Activated naive CD8-positive, alpha-beta T cell treated with anti-CD3 and anti-CD28 coated beads, Interleukin-2, amount 50 U/mL, for 24 hours (primary cell): Measurements from ENCODE around the gene PLBD1.

Source experiments
- ATAC-seq: fragments of 150-1000 bp; cut with Tn5 transposase; one replicate; pipeline ENCODE4 v1.10.0; 2021
- DNase-seq: peaks from one replicate; pipeline ENCODE4 v3.0.0; 2021
- H3K27ac Mint-ChIP-seq: one replicate; pipeline ENCODE4 v1.8.0; 2021; ENCODE audit warnings: mild to moderate bottlenecking, mixed read lengths
- H3K27me3 Mint-ChIP-seq: one replicate; pipeline ENCODE4 v1.8.0; 2021; ENCODE audit warnings: mixed read lengths
- H3K36me3 Mint-ChIP-seq: one replicate; pipeline ENCODE4 v1.8.0; 2021; ENCODE audit warnings: low read depth, mixed read lengths
- H3K4me1 Mint-ChIP-seq: one replicate; pipeline ENCODE4 v1.8.0; 2021; ENCODE audit warnings: mixed read lengths
- H3K4me3 Mint-ChIP-seq: one replicate; pipeline ENCODE4 v1.8.0; 2021; ENCODE audit warnings: mild to moderate bottlenecking, moderate library complexity, mixed read lengths
- H3K9me3 Mint-ChIP-seq: one replicate; pipeline ENCODE4 v1.8.0; 2021; ENCODE audit warnings: mixed read lengths

PLBD1 gene

DNA sequence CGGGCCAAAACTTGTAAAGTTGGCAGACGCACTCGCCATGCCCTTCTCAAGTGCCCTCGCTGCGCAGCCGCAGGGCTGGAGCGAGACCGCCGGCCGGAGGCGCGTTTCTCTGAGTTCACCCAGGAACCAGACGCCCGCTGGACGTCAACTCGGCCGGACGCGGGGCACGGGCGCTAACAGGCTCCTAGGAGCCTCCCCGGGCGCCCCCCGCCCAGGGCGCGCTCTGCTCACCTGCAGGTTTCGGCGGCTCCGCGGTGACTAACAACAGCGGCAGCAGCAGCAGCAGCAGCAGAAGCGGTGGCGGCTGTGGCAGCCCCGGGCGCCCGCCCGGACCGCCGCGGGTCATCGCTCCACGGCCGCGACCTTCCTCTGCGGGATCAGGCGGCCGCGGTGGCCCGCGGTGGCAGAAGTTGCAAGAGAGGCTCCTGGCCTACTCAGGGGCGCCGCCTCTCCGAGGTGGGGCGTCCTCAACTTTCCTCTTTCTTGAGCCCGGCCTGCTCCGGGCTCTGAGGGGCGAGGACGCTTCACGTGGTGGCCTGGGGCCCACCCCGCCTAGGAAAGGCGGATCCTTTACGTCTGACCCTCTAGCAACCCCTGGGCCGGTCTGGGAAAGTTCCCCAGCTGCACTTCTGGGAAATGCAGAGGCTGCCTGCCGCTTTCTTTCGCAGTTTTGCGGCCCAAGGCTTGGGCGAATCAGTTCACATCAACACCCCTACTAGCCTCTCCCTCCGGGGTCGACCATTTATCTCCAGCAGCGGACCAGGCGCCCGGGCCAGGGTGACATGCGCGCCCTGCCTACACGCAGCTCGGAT lies at the start of gene PLBD1:
PLBD1 (minus strand) TSS at position 533 of the 812 bp plus-strand sequence; CDS start at position 346, 187 bp downstream.
- ATAC-seq = peak; percentile 52
- Mint-ChIP-seq H3K4me1 (peaks cover 3% of the 10 kb centered on the region), H3K9me3 (no peaks in the 10 kb centered on the region), H3K4me3 (peak within 1 kb of the TSS; percentile 42), H3K27me3 (peaks cover 30% of the 10 kb centered on the region), H3K27ac (peak within 1 kb of the TSS; percentile 44), H3K36me3 (peaks cover 2% of the 10 kb centered on the region)
- peak; percentile 14 for DNase-seq

GRCh38 chr12:14614704-14615121 lies 47.0 kb upstream of the PLBD1 start:
- peaks cover 21% of the 10 kb centered on the region for H3K9me3 Mint-ChIP-seq
- no peak for ATAC-seq
- H3K27ac Mint-ChIP-seq = no peak overlapping the region
- H3K36me3 Mint-ChIP-seq = peaks cover 2% of the 10 kb centered on the region
- peaks cover 3% of the 10 kb centered on the region for H3K4me1 Mint-ChIP-seq
- H3K27me3 Mint-ChIP-seq = peaks cover 6% of the 10 kb centered on the region
- H3K4me3 Mint-ChIP-seq = no peak overlapping the region
- no peak for DNase-seq

GRCh38 chr12:14613718-14614117 lies 46.0 kb upstream of the PLBD1 start:
- no peak for DNase-seq
- no peak overlapping the region for H3K4me3 Mint-ChIP-seq
- H3K36me3 Mint-ChIP-seq = peaks cover 2% of the 10 kb centered on the region
- peaks cover 3% of the 10 kb centered on the region for H3K4me1 Mint-ChIP-seq
- ATAC-seq = no peak
- H3K9me3 Mint-ChIP-seq = peaks cover 31% of the 10 kb centered on the region
- H3K27ac Mint-ChIP-seq = no peak overlapping the region
- H3K27me3 Mint-ChIP-seq = peaks cover 6% of the 10 kb centered on the region

DNA sequence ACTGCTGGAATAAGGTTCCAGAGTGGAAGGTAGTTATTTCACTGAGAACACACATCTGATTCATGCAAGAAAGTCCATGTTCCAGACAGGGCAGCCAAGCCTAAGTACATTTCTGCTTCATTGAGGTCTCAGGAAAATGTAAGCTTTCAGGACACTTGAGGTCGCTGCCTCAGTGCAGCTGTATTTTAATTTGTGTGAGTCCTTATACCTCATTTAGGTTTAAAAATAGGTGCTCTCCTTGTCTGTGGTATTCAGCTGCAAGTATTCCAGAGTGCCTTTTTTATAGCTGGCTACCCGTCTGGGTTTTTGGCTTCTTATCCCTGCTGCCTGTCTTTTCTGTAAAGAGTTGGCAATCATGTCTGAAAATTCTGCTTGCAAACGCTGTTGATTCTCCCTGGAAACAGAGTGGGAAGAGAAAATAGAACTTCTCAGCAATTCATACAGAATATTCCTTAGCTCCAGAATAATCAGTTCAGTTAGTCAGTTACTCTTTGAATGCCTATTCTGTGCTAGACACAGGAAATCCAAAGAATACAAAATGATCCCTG lies 45.3 kb upstream of the PLBD1 start:
- Mint-ChIP-seq H3K4me1 (peaks cover 3% of the 10 kb centered on the region), H3K27me3 (peaks cover 6% of the 10 kb centered on the region), H3K4me3 (no peak overlapping the region), H3K36me3 (peaks cover 2% of the 10 kb centered on the region), H3K9me3 (peaks cover 39% of the 10 kb centered on the region), H3K27ac (no peak overlapping the region)
- ATAC-seq (no peak), DNase-seq (no peak)

GRCh38 chr12:14612250-14612649 lies 44.6 kb upstream of the PLBD1 start:
- peaks cover 40% of the 10 kb centered on the region for H3K9me3 Mint-ChIP-seq
- H3K27me3 Mint-ChIP-seq = peaks cover 6% of the 10 kb centered on the region
- peaks cover 3% of the 10 kb centered on the region for H3K4me1 Mint-ChIP-seq
- DNase-seq (no peak), ATAC-seq (no peak)
- H3K36me3 Mint-ChIP-seq = peaks cover 2% of the 10 kb centered on the region
- no peak overlapping the region for H3K4me3 Mint-ChIP-seq
- no peak overlapping the region for H3K27ac Mint-ChIP-seq

GRCh38 chr12:14611640-14612203 lies 44.0 kb upstream of the PLBD1 start:
- Mint-ChIP-seq H3K36me3 (peaks cover 3% of the 10 kb centered on the region), H3K4me3 (no peak overlapping the region), H3K27ac (no peak overlapping the region), H3K9me3 (peaks cover 44% of the 10 kb centered on the region), H3K4me1 (peaks cover 3% of the 10 kb centered on the region), H3K27me3 (peaks cover 6% of the 10 kb centered on the region)
- ATAC-seq (no peak), DNase-seq (no peak)

- DNase-seq (no peak), ATAC-seq (no peak)
- Mint-ChIP-seq H3K27ac (no peak overlapping the region), H3K36me3 (peaks cover 9% of the 10 kb centered on the region), H3K9me3 (peaks cover 73% of the 10 kb centered on the region), H3K27me3 (peaks cover 12% of the 10 kb centered on the region), H3K4me1 (no peaks in the 10 kb centered on the region), H3K4me3 (no peak overlapping the region)
Observed at GRCh38 chr12:14607568-14607967, 39.9 kb upstream of the PLBD1 start.

DNA sequence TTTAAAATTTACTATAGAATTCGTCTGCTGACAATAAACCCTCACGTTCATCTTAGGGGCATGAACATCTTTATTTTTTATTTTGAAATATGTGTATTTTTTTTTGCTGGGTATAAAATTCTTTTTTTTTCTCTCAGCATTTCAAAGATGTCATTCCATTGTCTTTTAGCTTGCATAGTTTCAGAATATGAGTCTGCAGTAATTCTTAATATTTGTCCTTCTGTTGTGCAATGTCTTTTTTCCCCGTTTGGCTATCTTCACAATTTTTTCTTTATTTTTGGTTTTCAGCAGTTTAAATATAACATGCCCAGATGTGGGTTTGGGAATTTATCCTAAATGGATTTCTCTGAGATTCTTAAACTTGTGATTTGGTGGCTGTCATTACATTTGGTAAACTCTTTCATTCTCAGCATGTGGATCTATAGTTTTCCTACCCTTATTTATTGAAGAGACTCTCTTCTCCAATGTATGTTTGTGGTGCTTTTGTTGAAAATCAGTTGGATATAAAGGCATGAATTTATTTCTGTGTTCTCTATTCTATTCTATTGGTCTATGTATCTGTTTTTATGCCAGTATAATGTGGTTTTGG lies 37.8 kb upstream of the PLBD1 start:
- H3K27ac Mint-ChIP-seq = no peak overlapping the region
- peaks cover 9% of the 10 kb centered on the region for H3K36me3 Mint-ChIP-seq
- peaks cover 62% of the 10 kb centered on the region for H3K9me3 Mint-ChIP-seq
- no peaks in the 10 kb centered on the region for H3K4me1 Mint-ChIP-seq
- no peak overlapping the region for H3K4me3 Mint-ChIP-seq
- ATAC-seq (no peak), DNase-seq (no peak)
- peaks cover 13% of the 10 kb centered on the region for H3K27me3 Mint-ChIP-seq

GRCh38 chr12:14601692-14602478 lies 34.2 kb upstream of the PLBD1 start:
- peaks cover 50% of the 10 kb centered on the region for H3K9me3 Mint-ChIP-seq
- ATAC-seq = no peak
- no peak overlapping the region for H3K4me3 Mint-ChIP-seq
- H3K27me3 Mint-ChIP-seq = peaks cover 15% of the 10 kb centered on the region
- no peaks in the 10 kb centered on the region for H3K4me1 Mint-ChIP-seq
- no peak overlapping the region for H3K27ac Mint-ChIP-seq
- DNase-seq = no peak
- H3K36me3 Mint-ChIP-seq = peaks cover 10% of the 10 kb centered on the region

DNA sequence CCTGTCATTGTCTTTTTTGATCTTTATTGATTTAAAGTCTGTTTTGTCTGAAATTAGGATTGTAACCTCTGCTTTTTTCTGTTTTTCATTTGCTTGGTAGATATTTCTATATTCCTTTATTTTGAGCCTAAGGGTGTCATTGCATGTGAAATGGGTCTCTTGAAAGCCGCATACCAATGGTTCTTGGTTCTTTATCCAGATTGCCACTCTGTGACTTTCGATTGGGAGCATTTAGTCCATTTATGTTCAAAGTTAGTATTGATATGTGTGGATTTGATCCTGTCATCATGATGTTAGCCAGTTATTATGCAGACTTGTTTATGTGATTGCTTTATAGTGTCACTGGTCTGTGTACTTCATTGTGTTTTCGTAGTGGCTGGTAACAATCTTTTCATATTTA lies 29.8 kb upstream of the PLBD1 start:
- Mint-ChIP-seq H3K36me3 (peaks cover 2% of the 10 kb centered on the region), H3K27me3 (peaks cover 5% of the 10 kb centered on the region), H3K4me3 (no peak overlapping the region), H3K9me3 (peaks cover 22% of the 10 kb centered on the region), H3K27ac (no peak overlapping the region), H3K4me1 (no peaks in the 10 kb centered on the region)
- no peak for ATAC-seq
- DNase-seq = no peak

DNA sequence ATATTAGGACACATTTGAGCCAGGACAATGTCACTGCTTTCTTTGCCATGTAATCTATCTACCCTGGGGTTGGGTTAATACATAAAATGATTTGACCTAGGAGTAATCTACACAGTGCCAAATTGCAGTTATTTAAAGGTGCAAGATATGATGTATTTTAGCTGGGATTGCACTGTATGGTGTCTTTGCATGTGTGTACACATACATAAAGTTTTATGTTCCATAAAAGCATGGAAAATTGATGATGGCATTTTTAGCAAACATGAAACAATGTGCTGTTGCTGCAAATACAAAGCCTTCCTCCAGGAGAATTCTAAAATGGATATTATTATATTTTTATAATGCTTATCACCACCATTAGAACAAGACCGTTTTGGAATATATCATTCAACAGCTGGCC lies 24.0 kb upstream of the PLBD1 start:
- DNase-seq (no peak), ATAC-seq (no peak)
- no peak overlapping the region for H3K4me3 Mint-ChIP-seq
- H3K9me3 Mint-ChIP-seq = peaks cover 2% of the 10 kb centered on the region
- H3K27ac Mint-ChIP-seq = no peak overlapping the region
- no peaks in the 10 kb centered on the region for H3K36me3 Mint-ChIP-seq
- no peaks in the 10 kb centered on the region for H3K4me1 Mint-ChIP-seq
- no peaks in the 10 kb centered on the region for H3K27me3 Mint-ChIP-seq

DNA sequence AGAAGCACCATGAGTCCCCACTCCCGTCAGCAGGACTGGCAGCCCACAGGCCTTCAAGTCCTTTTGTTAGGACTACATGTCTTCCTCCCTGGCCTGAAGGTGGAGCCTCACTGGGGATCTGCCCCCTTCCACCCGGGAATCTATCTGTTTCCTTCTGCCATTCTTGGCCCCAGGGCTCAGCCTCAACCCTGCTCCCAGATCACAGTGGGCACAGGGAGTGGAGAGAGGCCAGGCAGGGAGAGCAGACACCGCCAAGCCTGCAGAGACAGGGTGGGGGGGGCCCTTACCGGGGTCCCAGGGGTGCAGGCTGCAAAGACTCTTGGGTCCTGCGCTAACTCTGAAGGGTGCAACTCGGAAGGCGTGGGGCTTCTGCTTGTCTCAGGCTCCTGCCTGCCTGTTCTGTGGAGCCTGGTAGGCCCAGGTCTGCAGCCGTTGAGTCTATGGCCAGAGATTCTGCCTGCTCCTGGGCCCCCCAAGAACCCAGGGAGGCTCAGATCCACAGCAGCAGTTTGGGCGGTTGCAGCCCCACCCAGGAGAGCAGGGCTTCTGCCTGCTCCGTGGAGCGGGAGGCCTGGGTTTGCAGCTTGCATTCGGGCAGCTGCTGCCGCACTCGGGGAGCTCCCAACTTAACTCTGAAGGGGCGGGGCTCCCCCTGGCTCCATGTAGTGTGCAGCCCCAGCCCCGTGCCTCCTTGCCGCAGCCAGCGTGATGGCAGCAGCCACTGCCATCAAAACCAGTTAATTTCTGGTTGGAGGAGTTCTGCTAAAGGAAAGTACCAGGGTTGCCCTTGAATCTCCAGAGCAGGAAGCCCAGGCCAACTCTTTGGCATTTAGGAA lies 21.7 kb upstream of the PLBD1 start:
- no peak for DNase-seq
- ATAC-seq = no peak
- H3K4me3 Mint-ChIP-seq = no peak overlapping the region
- H3K27ac Mint-ChIP-seq = no peak overlapping the region
- no peaks in the 10 kb centered on the region for H3K36me3 Mint-ChIP-seq
- no peaks in the 10 kb centered on the region for H3K9me3 Mint-ChIP-seq
- no peaks in the 10 kb centered on the region for H3K27me3 Mint-ChIP-seq
- H3K4me1 Mint-ChIP-seq = no peaks in the 10 kb centered on the region

GRCh38 chr12:14588571-14588970 lies 20.9 kb upstream of the PLBD1 start:
- Mint-ChIP-seq H3K4me1 (no peaks in the 10 kb centered on the region), H3K27me3 (no peaks in the 10 kb centered on the region), H3K36me3 (no peaks in the 10 kb centered on the region), H3K4me3 (no peak overlapping the region), H3K9me3 (no peaks in the 10 kb centered on the region), H3K27ac (no peak overlapping the region)
- DNase-seq (no peak), ATAC-seq (no peak)

DNA sequence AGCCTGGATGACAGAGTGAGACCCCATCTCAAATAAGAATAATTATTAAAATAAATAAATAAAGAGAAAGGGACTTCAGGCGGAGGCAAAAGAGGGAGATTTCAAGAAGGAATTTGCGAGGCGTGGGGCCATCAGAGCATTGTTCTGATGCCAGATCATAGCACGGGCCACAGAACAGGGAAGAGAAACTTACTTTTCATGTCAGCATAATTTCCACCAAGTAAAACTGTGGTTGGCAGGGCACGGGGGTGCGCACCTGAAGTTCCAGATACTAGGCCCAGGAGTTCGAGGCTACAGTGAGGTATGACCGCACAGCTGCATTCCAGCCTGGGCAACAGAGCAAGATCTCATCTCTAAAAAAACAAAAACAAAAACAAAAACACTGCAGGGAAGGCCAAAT lies 11.0 kb upstream of the PLBD1 start:
- H3K36me3 Mint-ChIP-seq = no peaks in the 10 kb centered on the region
- ATAC-seq = no peak

More for the DNA sequence above, 11.0 kb upstream of the PLBD1 start:
- no peak for DNase-seq
- H3K27ac Mint-ChIP-seq = no peak overlapping the region
- peaks cover 2% of the 10 kb centered on the region for H3K27me3 Mint-ChIP-seq
- no peaks in the 10 kb centered on the region for H3K9me3 Mint-ChIP-seq
- no peak overlapping the region for H3K4me3 Mint-ChIP-seq
- H3K4me1 Mint-ChIP-seq = peaks cover 21% of the 10 kb centered on the region
